ENCODE results near the gene EBF3.

EBF3 gene

DNA sequence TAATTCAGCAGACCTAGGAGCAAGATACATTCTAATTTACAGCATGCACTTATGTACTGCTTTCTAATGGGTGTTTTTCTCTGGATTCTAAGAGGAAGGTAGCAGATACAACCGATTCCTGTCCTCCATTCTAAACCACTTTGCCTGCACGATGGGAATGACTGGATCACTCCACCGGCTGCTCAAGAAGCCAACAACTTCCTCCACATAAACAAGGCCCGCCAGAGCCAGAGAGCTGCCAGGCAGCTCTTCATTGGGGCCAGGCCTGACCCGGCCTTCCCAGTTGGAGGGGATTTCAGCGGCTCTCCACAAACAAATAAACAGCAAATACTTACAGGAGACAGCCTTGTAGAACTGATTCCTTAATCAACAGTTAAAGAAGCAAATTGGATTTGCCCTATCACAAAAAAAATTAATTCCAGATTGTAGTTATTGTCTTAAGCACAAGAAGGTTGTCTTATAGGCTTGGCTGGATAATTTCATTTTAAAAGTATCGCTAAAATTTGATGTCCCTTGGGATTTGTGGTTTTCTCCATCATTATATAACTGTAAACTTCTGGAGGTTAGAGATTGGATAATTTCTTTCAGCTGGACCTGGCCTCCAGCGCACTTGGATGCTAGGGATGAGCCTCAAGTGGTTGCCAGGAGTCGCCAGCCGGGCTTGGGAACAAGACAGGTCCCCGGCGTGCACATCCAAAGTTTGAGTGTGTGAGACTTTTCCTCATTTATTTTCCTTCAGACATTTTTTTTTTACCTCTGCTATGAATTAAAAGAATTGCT, 20.9 kb downstream of the EBF3 start:
- no peak for DNase-seq

DNA sequence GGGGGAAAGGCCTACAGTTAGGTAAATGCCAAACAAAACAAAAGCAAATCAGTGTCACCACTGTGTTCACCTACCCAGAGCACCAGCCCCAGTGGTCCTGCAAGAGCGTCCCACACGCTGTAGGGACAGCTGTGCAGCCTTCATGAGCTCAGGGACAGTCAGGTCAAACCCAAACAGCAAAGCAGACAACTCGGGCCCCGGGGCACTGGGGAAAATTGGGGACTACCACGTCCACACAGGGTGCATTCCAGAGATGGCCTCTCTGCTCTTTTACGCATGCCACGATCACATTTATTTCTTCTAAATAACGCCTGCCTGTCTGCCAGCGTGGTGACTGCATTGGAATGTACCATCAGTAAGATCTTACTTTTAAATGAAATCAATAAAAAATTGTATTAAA, 21.7 kb downstream of the EBF3 start:
- no peak for DNase-seq

DNA sequence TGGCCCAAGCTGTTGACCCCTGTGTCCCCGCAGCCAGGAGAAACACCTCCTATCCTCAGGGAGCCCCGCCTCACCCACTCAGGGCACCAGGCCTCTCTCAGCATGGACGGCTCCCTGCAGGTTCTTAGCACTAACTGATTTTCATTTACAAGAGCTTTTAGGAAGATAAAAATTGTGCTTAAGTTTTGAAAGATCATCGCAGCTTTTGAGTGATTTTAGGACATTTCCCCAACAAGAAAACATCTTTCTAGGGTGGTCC, 22.1 kb downstream of the EBF3 start:
- no peak for DNase-seq

DNA sequence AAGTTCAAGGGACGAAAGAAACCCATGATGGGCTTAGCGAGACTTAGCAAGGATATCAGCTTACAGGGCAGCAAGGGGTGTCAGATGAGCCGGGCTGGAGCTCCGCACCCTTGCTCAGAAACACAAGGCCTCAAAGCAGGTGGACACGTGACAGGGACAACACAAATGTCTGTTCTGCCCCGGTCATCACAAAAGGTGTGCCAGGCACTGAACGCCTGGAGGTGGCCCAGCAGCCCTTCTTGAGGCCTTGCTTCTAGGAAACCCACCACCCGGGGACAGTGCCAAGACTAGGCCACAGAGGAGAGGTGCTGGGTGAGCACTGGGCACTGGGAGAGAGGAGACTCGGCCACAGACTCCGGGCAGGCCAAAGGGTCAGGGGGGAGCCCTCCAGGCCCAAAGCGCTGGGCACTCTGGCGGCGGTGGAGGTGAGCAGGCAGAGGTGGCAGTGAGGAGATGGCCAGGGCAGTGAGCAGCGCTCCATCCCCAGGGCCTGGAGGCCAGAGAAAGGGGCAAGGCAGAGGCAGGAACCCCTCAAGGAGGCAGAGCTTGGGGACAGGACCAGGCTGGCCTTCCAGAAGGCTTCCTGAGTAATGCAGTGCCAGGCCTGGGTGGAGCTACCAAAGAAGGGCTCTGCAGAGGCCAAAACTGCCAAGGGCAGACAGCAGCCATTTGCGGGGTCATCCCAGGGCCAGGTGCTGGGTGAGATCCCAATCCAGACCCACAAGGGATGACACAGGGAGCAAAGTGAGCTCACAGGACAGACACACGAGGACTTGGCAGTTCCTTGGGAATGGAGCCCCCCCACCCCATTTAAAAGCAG, 22.7 kb downstream of the EBF3 start:
- DNase-seq: no peak

DNA sequence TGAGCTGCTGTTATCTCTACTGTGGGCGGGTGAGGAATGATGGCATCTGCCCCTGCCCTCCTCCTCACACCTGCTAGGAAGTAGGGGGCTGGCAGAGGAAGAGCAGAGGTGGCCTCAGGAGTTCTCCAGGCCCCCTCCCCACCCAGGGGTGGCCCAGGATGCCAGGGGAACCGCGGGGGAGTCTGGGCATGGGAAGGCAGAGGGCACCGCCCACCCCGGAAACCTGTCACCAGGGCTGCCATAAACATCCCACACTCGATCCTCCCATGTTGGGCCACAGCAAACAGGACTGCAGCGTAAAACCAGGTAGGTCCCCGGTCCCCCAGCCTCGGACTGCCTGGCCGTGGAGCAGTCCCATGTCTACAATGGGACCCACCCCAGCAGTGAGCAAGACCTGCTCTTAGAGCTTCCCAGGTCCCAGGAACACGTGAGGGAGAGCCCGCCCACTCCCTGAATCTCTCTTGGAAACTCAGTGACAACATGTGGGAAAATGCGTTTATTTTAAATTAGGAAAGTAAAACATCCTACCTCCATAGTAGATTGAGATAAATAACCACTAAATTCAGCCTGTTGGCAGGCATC, 23.4 kb downstream of the EBF3 start:
- DNase-seq: no peak

DNA sequence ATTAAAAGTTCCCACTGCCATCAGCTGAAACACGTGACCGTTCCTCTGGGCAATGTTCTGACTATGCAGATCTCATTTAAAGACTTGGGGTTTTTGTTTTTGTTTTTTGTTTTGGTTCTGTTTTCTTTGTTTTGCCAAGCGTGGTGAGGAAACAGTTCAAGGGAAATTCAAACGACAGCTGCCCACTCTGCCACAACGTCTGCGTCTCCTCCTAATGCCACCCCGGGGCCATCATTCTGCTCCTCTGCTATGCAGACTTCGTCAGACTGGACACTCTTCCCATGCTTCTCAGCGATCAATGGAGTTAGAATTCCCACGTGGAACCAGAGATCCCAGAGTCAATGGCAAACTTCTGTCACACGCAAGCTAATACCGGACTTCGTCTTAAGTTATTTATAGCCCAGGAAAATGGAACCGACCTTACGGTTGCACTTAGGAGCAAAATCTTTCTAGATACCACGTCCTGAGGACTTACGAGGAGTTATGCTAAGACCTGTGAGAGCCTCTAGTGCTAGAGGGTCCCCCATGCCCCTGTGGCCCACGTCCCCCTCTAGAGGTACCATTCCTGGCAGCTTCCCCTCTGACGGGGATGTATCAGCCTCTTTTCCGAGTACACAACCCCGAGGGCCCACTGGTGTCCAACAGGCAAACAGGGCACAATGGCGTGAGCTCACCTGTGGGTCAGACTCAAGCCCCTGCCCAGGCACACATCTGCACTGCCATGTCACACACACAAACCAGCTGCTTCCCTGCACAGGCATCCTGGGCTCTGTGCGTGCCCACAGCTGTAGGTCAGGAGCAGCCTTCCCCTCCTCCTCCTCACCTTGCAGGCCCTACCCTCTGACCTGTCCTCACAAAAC, 24.4 kb downstream of the EBF3 start:
- DNase-seq: no peak

DNA sequence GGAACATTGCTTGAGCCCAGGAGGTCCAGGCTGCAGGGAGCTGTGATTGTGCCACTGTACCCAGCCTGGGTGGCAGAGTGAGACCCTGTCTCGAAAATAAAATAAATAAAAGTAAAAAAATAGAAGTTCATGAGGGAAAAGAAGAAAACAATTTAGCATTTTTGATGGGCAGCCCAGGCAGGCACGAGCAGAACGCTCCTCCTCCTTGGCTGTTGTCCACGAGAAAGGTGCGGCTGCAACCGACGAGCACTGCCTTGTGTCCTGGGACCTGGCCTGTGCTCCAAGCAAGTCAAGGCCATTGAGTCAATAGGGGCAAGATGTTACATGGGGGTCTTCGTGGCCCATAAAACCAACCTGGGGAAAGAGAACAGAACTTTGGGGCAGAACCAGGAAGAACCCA, 25.6 kb downstream of the EBF3 start:
- no peak for DNase-seq

DNA sequence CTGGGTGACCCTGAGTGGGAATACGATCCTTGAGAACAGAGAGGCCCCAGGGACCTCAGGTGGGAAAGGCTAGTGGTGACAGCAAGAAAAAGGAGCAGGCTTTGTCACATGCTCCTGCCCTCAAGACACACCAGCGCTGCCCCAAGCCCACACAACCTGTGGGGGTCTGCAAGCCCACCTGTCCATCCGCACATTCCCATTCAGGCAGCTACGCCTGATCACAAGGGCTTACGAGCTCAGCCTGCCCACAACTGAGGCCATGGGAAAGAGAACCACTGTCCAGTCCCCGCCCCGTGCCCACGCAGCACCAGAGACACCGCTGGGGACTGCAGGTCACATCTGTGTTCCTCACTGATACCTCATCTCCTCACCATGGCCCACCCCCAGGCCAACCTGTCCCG, 26.7 kb downstream of the EBF3 start:
- no peak for DNase-seq

DNA sequence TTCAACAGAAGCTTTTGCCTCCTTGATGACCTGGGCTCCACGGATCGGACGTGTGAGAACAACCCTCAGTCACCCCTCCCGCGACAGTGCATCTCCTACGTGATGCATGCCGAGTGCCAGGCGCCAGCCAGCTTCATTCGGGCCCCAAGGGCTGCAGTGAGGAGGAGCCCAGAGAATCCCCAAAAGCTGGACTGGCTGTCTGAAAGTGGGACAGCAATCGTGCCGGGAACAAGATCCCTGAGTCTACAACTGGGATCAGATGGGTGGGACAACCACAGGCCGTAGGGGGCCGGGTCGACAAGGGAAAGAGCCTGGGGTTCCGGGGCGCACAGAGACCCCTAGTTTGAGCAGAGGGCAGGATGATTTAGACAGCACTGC, 27.2 kb downstream of the EBF3 start:
- no peak for DNase-seq

DNA sequence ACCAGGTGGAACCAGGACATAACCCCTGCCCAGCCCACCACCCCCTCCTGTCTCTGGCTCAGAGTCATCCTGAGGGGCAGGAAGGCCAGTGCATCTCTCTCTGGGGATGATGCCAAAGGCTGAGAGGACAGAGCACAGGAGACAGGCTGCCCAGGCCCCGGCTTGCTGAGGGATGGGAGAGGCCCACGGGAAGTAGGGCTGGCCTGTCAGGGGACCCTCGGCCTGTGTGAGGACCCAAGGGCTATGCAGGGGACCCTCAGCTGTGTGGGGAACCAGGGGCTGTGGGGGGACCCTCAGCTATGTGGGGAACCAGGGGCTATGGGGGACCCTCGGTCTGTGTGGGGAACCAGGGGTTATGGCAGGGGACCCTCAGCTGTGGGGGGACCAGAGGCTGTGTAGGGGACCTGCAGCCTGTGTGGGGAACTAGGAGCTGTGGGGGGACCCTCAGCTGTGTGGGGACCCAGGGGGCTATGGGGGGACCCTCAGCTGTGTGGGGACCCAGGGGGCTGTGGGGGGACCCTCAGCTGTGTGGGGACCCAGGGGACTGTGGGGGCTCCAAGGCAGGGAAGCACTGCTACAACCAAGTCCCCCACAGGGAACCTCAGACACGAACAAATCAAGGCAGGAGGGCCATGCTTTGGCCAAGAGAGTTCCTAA, 27.7 kb downstream of the EBF3 start:
- no peak for DNase-seq

DNA sequence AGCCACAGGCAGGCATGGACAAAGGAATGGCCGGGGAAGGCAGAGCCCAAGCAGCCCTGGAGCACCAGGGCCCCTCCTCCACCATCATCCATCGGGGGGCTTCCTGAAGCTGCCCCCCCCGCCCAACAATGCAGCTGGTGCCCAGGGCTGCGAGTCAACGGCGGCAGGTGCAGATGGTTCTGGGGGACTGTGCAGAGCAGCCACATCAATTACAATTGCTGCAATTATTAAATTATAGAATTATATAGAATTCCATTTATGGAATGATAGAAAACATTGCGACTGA, 28.3 kb downstream of the EBF3 start:
- DNase-seq: no peak

DNA sequence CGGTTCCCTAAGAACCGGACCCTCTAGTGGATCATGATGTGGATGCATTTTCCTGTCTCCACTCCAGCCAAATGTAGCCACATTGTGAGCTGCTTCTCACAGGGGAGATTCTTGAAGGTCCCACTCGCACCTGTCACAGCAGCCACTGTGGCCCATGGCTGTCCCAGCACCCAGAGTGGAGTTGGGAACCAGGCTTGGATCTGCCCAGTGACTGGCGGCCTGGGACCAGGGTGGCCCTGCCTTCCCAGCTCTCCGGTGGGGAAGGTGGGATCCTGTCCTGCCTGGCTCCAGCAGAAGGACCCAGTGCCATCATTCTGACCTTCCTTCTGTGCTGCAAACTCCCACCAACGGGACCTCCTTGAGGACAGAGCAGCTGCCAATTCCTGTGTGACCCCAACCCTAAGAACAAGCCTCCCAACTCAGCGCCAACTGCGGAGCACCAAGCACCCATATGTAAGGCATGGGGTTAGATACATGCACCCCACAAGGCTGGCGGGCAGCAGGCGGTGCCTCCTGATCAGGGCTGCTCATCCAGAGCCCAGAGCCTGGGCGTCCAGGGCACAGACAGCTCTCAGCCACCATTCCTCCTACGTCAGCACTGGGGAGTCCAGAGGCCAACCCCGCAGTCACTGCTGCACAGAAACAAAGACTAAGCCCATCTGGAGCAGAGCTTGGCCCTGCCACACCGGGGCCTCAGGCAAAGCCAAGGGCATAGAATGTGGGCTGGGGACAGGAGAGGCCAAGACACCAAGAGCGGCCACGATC, 28.8 kb downstream of the EBF3 start:
- DNase-seq: no peak

DNA sequence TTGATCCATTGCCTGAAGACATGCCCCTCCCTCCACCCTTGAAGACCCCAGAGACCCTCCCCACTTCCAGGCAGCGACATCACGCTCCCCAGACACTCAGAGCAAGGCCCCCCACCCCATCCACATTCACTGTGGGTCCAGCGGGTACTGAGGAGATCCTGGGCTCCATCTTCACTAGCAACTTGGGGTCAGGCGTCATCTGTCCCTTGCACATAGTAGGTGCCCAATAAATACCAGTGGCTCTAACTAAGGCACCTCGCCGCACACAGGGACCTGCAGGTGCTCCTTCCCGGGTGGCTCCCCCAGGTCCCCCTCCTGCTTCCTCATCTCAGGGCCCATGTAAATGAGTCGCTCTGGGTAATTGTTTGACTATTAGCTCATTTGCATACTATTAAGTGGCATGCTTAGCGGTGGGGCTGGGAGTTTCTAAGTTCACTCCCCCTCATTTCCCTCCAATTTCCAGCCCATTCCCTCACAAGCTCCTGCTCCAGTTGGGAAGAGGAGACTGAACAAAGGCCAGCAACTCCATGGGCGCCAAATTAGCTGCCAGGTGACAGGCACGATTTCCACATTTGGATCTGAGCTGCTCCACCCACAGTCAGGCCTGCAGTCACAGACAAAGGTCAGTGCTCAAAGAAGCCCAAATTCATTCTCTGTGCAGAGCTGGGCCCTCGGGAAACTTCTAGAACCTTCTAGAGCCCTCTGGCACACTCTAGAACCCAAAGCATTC, 29.7 kb downstream of the EBF3 start:
- no peak for DNase-seq

DNA sequence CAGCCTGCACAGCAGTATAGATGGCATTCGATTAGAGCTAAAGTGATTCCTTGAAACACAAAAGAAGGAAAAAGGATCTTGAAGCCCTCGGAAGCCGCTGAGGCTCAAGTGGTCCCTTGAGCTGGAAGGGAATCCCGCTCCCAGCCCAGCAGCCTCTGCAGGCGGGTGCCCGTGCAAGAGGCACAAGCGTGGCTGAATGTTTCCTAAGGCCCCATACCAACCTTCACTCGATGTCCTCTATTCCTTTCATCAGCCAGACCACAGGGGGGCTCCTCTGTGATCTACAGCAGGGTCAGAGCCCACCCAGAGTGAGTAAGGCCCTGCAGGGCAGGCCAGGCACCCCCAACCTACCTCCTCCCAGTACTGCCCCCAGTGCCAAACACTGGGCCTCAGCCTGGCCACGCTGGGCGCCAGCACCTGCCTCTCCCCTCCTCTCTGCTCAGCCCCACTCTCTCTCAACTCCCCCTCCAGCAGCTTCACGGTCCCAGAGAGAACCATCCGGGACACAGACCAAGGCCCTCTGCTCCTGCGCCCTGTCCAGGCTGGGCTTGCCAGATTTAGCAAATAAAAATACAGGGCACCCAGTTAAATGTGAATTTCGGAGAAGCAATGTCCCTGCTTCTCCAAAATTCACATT, 30.5 kb downstream of the EBF3 start:
- DNase-seq: no peak

DNA sequence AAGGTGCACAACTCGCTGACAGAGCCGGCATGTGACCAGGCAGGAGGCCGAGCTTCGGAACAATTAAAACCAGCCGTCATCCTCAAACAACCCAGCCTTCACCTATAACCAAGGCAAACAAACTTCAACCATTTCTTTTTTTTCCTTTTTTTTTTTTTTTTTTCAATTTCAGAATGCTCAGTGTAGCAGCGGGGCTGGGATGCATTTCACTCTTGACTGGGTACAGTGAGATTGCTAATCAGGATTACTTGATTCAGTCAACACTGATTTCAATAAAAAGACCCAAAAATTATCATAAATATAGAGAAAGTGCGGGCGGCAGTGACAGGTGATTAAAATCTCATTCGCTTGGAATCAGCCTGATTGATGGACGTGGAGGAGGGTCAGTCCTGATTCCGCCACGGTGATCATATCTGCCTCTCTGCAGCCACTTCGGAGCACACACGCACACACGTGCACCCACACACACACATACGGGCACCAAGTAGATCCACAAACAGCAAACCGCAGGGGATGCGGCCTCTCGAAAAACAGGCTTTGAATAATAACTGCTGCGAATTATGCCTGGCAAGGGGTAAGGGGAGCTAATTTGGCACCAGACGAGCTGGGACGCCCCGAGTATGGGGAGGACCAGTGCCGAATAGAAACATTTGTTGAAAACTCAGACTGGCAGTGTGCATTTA, 31.2 kb downstream of the EBF3 start:
- DNase-seq: no peak

DNA sequence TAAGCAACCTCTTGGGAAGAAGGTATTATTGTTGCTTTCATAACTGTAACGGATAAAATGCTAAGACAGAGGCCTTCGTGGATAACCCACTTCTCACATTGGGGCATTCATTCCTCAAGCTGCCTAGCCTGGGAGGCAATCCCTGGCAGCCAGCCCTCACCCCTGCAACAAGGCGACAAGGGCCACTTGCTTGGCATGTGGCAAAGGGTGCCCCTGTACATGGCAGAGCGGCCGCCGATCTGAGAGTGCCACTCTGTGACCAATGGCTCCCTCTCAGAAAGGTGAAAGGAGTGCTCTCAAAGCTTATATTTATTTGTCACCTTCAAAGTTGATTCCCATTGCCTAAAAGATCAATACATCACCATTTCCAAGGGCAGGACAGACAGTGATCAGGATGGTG, 31.9 kb downstream of the EBF3 start:
- DNase-seq: no peak

DNA sequence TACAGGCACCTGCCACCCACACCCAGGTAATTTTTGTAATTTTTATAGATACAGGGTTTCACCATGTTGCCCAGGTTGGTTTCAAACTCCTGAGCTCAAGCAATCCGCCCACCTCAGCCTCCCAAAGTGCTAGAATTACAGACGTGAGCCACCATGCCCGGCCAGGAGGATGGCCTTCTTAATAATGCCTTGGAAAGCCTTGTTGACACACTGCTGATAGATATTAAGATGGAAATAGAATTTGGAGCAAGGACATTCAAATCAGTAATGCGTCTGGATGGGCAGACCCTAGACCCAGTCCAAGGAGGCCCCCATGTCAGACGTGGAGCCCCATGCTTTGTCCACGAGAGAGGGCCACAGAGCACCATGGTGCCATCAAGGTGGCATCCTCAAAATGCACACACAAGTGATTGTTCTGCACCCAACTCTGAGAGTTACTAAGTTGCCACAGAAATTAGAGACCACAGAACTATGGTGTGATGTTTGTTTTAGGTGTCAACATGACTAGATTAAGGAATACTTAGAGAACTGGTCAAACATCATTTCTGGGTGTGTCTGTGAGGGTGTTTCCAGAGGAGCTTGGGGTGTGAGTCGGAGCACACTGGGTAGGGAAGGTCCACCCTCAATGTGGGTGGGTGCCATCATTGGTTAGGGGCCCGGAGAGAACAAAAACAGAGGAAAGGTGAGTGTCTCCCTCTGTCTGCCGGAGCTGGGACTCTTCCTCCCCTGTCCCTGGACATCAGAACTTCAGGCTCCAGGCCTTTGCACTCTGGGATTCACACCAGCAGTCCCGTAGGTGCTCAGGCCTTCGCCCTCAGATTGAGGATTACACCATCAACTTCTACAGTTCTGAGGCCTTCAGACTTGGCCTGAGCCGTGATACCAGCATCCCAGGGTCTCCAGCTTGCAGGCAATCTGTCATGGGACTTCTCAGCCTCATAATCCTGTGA, 34.5 kb downstream of the EBF3 start:
- no peak for DNase-seq

DNA sequence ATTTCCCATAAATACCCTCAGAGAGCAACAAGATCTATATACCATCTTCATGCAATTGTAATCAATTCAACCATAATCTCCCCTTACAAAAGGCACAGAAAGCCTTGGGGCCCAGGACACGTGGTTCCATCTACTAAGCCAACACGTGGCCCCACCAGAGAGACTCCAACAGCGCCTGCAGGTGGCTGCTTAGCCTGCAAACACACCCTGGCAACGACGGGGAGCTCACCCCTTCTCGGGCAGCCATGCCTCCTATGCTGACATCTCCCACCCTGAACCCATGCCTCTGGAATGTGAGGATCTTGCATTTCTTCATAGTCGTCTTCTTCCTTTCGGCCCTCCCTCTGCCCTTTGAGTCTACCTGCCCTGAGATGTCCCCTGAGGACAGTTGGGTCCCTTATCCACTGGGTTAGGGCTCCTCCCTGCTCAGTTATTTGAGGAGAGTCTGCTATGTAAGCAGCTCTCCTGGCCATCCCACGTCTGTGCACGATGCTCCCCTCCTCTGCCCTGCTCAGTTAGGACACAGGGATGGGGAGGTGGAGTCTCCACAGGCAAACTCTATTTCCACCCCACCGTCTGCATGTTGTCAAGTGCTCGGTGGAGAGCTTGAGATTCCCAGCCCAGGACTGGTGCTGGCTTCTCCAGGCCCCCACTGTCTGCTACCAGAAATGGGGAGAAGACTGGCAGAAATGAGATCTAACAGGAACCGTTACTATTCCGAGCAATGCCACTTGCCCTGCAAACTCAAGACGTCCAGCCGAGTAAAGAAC, 36.5 kb downstream of the EBF3 start:
- no peak for DNase-seq
